ENCODE measurements around the gene ADAR.

The ADAR gene

GRCh38 chr1:154568157-154568815 lies 39.7 kb downstream of the ADAR start:
- no peaks in the 10 kb centered on the region for H3K79me2 ChIP-seq (ENCODE audit: insufficient read depth, low read length)
- peaks cover 7% of the 10 kb centered on the region for H3K4me1 ChIP-seq (ENCODE audit: insufficient read depth, low read length)
- TF ChIP-seq EZH2 (IDR thresholded peaks at IDR 0.05; ENCODE audit: borderline replicate concordance, low read depth, low read length, severe bottlenecking) = no peak
- no peak for TF ChIP-seq CTCF (IDR thresholded peaks at IDR 0.05; ENCODE audit: borderline replicate concordance, extremely low read depth, low read length, poor library complexity, severe bottlenecking)
- ATAC-seq (ENCODE audit: insufficient read depth, low read depth) (no peak; the same call in 2 of the 3 replicates), DNase-seq (no peak)
- H3K36me3 ChIP-seq (ENCODE audit: insufficient read depth, low read length) = no peaks in the 10 kb centered on the region
- H2AFZ ChIP-seq (ENCODE audit: low read depth, low read length) = no peak overlapping the region
- no peaks in the 10 kb centered on the region for H3K9me3 ChIP-seq (ENCODE audit: insufficient read depth, low read length, severe bottlenecking)
- H4K20me1 ChIP-seq (ENCODE audit: insufficient read depth, low read length) = peaks cover 25% of the 10 kb centered on the region
- H3K4me3 ChIP-seq (ENCODE audit: low read depth in 1 of 2, low read length in 2 of 2) = no peak overlapping the region
- H3K4me2 ChIP-seq (ENCODE audit: insufficient read depth, low read length) = peak overlapping the region; percentile 53
- H3K27ac ChIP-seq (ENCODE audit: low read length) = no peak overlapping the region
- no peak overlapping the region for H3K9ac ChIP-seq (ENCODE audit: low read depth, low read length)
- peaks cover 17% of the 10 kb centered on the region for H3K27me3 ChIP-seq (ENCODE audit: insufficient read depth, low read length, poor library complexity)

GRCh38 chr1:154567386-154568156 lies 40.4 kb downstream of the ADAR start, which contains the start of gene CHRNB2:
TSS of gene CHRNB2 (plus strand) at chr1:154567778. CDS start at chr1:154568045, 267 bp downstream.
- peaks cover 7% of the 10 kb centered on the region for H3K4me1 ChIP-seq (ENCODE audit: insufficient read depth, low read length)
- H3K27ac ChIP-seq (ENCODE audit: low read length) = no peak within 1 kb of the TSS
- no peak within 1 kb of the TSS for H2AFZ ChIP-seq (ENCODE audit: low read depth, low read length)
- H3K79me2 ChIP-seq (ENCODE audit: insufficient read depth, low read length) = no peaks in the 10 kb centered on the region
- ATAC-seq (ENCODE audit: insufficient read depth, low read depth) (peak; percentile 99), DNase-seq (peak; percentile 80)
- TF ChIP-seq CTCF (IDR thresholded peaks at IDR 0.05; ENCODE audit: borderline replicate concordance, extremely low read depth, low read length, poor library complexity, severe bottlenecking) (no peak), EZH2 (IDR thresholded peaks at IDR 0.05; ENCODE audit: borderline replicate concordance, low read depth, low read length, severe bottlenecking) (peak; percentile 50)
- no peak within 1 kb of the TSS for H3K4me3 ChIP-seq (ENCODE audit: low read depth in 1 of 2, low read length in 2 of 2)
- no peaks in the 10 kb centered on the region for H3K9me3 ChIP-seq (ENCODE audit: insufficient read depth, low read length, severe bottlenecking)
- no peaks in the 10 kb centered on the region for H3K36me3 ChIP-seq (ENCODE audit: insufficient read depth, low read length)
- peaks cover 25% of the 10 kb centered on the region for H4K20me1 ChIP-seq (ENCODE audit: insufficient read depth, low read length)
- peak within 1 kb of the TSS; percentile 53 for H3K4me2 ChIP-seq (ENCODE audit: insufficient read depth, low read length)
- H3K27me3 ChIP-seq (ENCODE audit: insufficient read depth, low read length, poor library complexity) = peaks cover 17% of the 10 kb centered on the region
- no peak within 1 kb of the TSS for H3K9ac ChIP-seq (ENCODE audit: low read depth, low read length)

DNA sequence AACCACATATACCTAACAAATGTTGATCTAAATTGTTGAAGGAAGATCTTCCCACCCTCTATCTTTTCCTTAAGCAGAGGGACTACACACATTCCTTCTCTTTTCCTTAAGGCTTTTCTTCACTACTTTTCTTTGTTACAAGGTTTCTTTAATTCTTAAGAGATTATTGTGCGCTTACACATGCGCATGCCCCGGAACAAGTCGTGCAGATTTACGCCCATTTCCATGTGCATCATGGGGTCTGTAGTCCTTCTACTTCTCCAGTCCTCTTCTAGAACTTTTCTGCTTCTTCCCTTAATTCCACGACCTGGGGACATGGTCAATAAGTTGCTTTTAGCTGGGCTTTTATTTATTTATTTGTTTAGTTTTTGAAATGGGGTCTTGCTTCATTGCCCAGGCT lies 42.1 kb downstream of the ADAR start:
- Histone ChIP-seq H3K9me3 (ENCODE audit: insufficient read depth, low read length, severe bottlenecking) (no peaks in the 10 kb centered on the region), H3K27ac (ENCODE audit: low read length) (no peak overlapping the region), H4K20me1 (ENCODE audit: insufficient read depth, low read length) (peaks cover 19% of the 10 kb centered on the region), H3K79me2 (ENCODE audit: insufficient read depth, low read length) (no peaks in the 10 kb centered on the region), H3K4me1 (ENCODE audit: insufficient read depth, low read length) (peaks cover 7% of the 10 kb centered on the region), H3K36me3 (ENCODE audit: insufficient read depth, low read length) (no peaks in the 10 kb centered on the region), H2AFZ (ENCODE audit: low read depth, low read length) (no peak overlapping the region), H3K9ac (ENCODE audit: low read depth, low read length) (no peak overlapping the region), H3K4me3 (ENCODE audit: low read depth in 1 of 2, low read length in 2 of 2) (no peak overlapping the region), H3K27me3 (ENCODE audit: insufficient read depth, low read length, poor library complexity) (peaks cover 17% of the 10 kb centered on the region), H3K4me2 (ENCODE audit: insufficient read depth, low read length) (no peak overlapping the region)
- no peak for TF ChIP-seq EZH2 (IDR thresholded peaks at IDR 0.05; ENCODE audit: borderline replicate concordance, low read depth, low read length, severe bottlenecking)
- ATAC-seq (ENCODE audit: insufficient read depth, low read depth) (no peak), DNase-seq (no peak)

All from DND-41 (cell line).